Panc1 (cell line): Measurements from ENCODE around the gene CACNA2D4. TPM values are rescaled to one million over a fixed set of nuclear protein-coding genes. Genes with fewer than 3 reads are reported as not detected.

ENCODE experiments used
- ATAC-seq: fragments of 200-7000 bp; cut with Tn5 transposase; 2 replicates; pipeline ENCODE4 v1.9.1; 2020; ENCODE audit warnings: mild to moderate bottlenecking, moderate library complexity
- BruUV-seq: library from RNA; stranded (reverse); fragments of 400-500 nt; replicated peaks from 2 replicates; lab custom pipeline; 2021; lab: Mats Ljungman, UMichigan
- CTCF ChIA-PET: fragments of 300-600 bp; sonication (Branson Sonifier 250); formaldehyde crosslinking; loops from one replicate; lab custom pipeline; 2022; ENCODE audit warnings: antibody characterized with exemption; lab: Charles Lee
- POLR2A ChIA-PET: fragments of 300-600 bp; sonication (Branson Sonifier 250); formaldehyde crosslinking; loops from one replicate; lab custom pipeline; 2022; ENCODE audit warnings: antibody characterized with exemption; lab: Charles Lee
- DNase-seq: peaks from one replicate; pipeline ENCODE4 v3.0.0-alpha.2; 2010; ENCODE audit warnings: low read depth, low spot score
- H3K27ac ChIP-seq: 2 replicates; pipeline ENCODE4 v1.5.1; 2011; ENCODE audit warnings: mild to moderate bottlenecking, low read length, inconsistent platforms
- H3K27me3 ChIP-seq: fragments of 200-500 bp; sonication (Bioruptor generic); 2 replicates; pipeline ENCODE4 v1.6.0; 2014; ENCODE audit warnings: low read length, inconsistent platforms; ENCODE audit not compliant: control insufficient read depth, insufficient read depth
- H3K36me3 ChIP-seq: fragments of 200-500 bp; sonication (Bioruptor generic); 2 replicates; pipeline ENCODE4 v1.5.1; 2014; ENCODE audit warnings: inconsistent platforms, mild to moderate bottlenecking, low read length, moderate library complexity; ENCODE audit not compliant: control insufficient read depth, insufficient read depth
- H3K4me1 ChIP-seq: 2 replicates; pipeline ENCODE4 v1.5.1; 2011; ENCODE audit warnings: inconsistent platforms, mild to moderate bottlenecking, low read length, moderate library complexity; ENCODE audit not compliant: control insufficient read depth, insufficient read depth
- H3K4me3 ChIP-seq, 2 experiments: 2 replicates each; pipeline ENCODE4 v1.5.1; 2011 to 2012; ENCODE audit warnings: low read depth in 2 of 2, low read length in 2 of 2, mild to moderate bottlenecking in 2 of 2, inconsistent platforms in 1 of 2, moderate library complexity in 1 of 2
- H3K9me3 ChIP-seq: fragments of 200-500 bp; sonication (Bioruptor generic); 2 replicates; pipeline ENCODE4 v1.5.1; 2014; ENCODE audit warnings: low read depth, mild to moderate bottlenecking, inconsistent platforms, low read length, moderate library complexity; ENCODE audit not compliant: control insufficient read depth, insufficient read depth
- CTCF ChIP-seq: fragments of 450-650 bp; IDR thresholded peaks from 2 replicates; pipeline ENCODE4 v1.5.1; 2017; ENCODE audit warnings: mild to moderate bottlenecking
- POLR2AphosphoS5 ChIP-seq: IDR thresholded peaks from 2 replicates; pipeline ENCODE4 v1.6.1; 2012; ENCODE audit warnings: mild to moderate bottlenecking, low read depth, low read length, moderate library complexity
- REST ChIP-seq, 2 experiments: IDR thresholded peaks; 2 replicates each; pipeline ENCODE4 v1.6.1; 2011 to 2012; ENCODE audit warnings: low read depth in 2 of 2, control low read depth in 1 of 2, low read length in 1 of 2, mild to moderate bottlenecking in 1 of 2, moderate library complexity in 1 of 2; ENCODE audit not compliant: insufficient read depth in 1 of 2
- SIN3A ChIP-seq: IDR thresholded peaks from 2 replicates; pipeline ENCODE4 v1.6.1; 2012; ENCODE audit warnings: low read depth, mild to moderate bottlenecking, low read length, moderate library complexity, borderline replicate concordance; ENCODE audit not compliant: insufficient read depth
- TCF7L2 ChIP-seq: IDR thresholded peaks from 2 replicates; pipeline ENCODE4 v1.6.1; 2011; ENCODE audit warnings: mild to moderate bottlenecking, low read depth, low read length, inconsistent platforms
- in situ Hi-C: cut with HindIII; loops from 2 replicates; pipeline ENCODE4 v1.10.0; 2016; ENCODE audit warnings: low sequenced_read_pairs, low pct_unique_long_range_greater_than_20kb
- intact Hi-C: fragments of 100-400 bp; cut with micrococcal nuclease; formaldehyde crosslinking; loops from one replicate; pipeline ENCODE4 v1.10.0; 2022; ENCODE audit not compliant: unreplicated experiment
- total RNA-seq: library from RNA; stranded (reverse); gene quantifications from one replicate; pipeline ENCODE4 v1.2.1, GENCODE V29; 2021; ENCODE audit not compliant: unreplicated experiment

CACNA2D4 gene
- total RNA-seq, 1 experiment from 2014 or later, result 0.15 TPM

GRCh38 chr12:1881301-1881700 is 37.2 kb downstream of the CACNA2D4 start:
- ChIA-PET POLR2A (no interaction called here), CTCF (no interaction called here)
- H3K4me1 ChIP-seq, result no peaks in the 10 kb centered on the region
- TF ChIP-seq REST (IDR thresholded peaks at IDR 0.05; ENCODE audit: insufficient read depth in 1 of 2, low read depth in 2 of 2, low read length in 1 of 2) (no peak), CTCF (no peak), POLR2AphosphoS5 (no peak), SIN3A (no peak), TCF7L2 (no peak)
- no peak overlapping the region for H3K27ac ChIP-seq
- intact Hi-C loops, result no loop called here
- no TSS peak for BruUV-seq
- DNase-seq (no peak), ATAC-seq (no peak)
- no peaks in the 10 kb centered on the region for H3K9me3 ChIP-seq
- no peaks in the 10 kb centered on the region for H3K27me3 ChIP-seq
- in situ Hi-C loops, result no loop called here
- H3K36me3 ChIP-seq, result no peaks in the 10 kb centered on the region
- H3K4me3 ChIP-seq, result no peak overlapping the region

DNA sequence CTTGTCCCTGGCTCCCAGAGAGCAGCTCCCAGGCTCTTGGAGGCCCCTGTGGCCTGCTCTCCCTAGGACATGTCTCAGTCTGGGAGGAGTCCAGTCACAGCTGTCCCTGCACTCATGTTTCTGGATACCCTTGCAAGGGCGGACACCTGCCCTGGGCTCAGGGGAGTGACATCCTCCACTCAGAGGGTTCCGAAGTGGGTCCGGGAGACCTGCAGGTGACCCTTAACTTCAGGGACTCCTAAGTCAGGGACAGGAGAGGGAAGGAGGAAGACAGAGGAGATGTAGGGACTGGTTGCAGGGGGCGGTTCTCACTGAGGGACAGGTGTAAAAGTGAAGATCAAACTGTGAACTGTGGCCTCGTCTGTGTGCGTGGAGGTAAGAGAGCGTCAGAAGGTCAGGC is 37.6 kb downstream of the CACNA2D4 start:
- Histone ChIP-seq H3K27me3 (no peaks in the 10 kb centered on the region), H3K4me3 (no peak overlapping the region), H3K27ac (no peak overlapping the region), H3K9me3 (no peaks in the 10 kb centered on the region), H3K36me3 (no peaks in the 10 kb centered on the region), H3K4me1 (no peaks in the 10 kb centered on the region)
- ChIA-PET CTCF (no interaction called here), POLR2A (no interaction called here)
- TF ChIP-seq SIN3A, result no peak
- no peak for TF ChIP-seq REST (IDR thresholded peaks at IDR 0.05; ENCODE audit: insufficient read depth in 1 of 2, low read depth in 2 of 2, low read length in 1 of 2)
- no peak for TF ChIP-seq CTCF
- no peak for TF ChIP-seq POLR2AphosphoS5
- TF ChIP-seq TCF7L2, result no peak
- DNase-seq (no peak), ATAC-seq (no peak)
- in situ Hi-C loops (no loop called here), intact Hi-C loops (no loop called here)
- BruUV-seq, result no TSS peak
